Left lung (tissue), 10 donors: ENCODE results near the gene SAG. TPM values are rescaled to one million over a fixed set of nuclear protein-coding genes. Genes with fewer than 3 reads are reported as not detected.

ENCODE experiments used
- ATAC-seq: fragments of 200-7000 bp; cut with Tn5 transposase; one replicate; pipeline ENCODE4 v1.9.1; 2020; ENCODE audit warnings: moderate library complexity
- DNase-seq, 4 donors: peaks; one replicate each; pipeline ENCODE4 v3.0.0-alpha.2; 2013 to 2020
- H3K27ac ChIP-seq, 2 donors: fragments of 200-600 bp; sonication (generic) in 1 of 2; one replicate each; pipeline versions ENCODE4 v1.5.0 to v1.8.0; 2020 to 2021
- H3K27me3 ChIP-seq, 2 donors: fragments of 200-600 bp; sonication (generic) in 1 of 2; one replicate each; pipeline versions ENCODE4 v1.5.0 to v1.8.0; 2020 to 2021
- H3K36me3 ChIP-seq, 2 donors: fragments of 200-600 bp; sonication (generic) in 1 of 2; one replicate each; pipeline versions ENCODE4 v1.5.0 to v1.8.0; 2020 to 2021
- H3K4me1 ChIP-seq, 2 donors: fragments of 200-600 bp; one replicate each; pipeline ENCODE4 v1.8.0; 2021
- H3K4me3 ChIP-seq, 2 donors: fragments of 200-600 bp; sonication (generic) in 1 of 2; one replicate each; pipeline versions ENCODE4 v1.5.0 to v1.8.0; 2020 to 2021; ENCODE audit warnings: mild to moderate bottlenecking in 1 of 2
- H3K9me3 ChIP-seq, 2 donors: fragments of 200-600 bp; sonication (generic) in 1 of 2; one replicate each; pipeline versions ENCODE4 v1.5.0 to v1.8.0; 2020 to 2021
- intact Hi-C, 2 donors: fragments of 100-400 bp; cut with DNase I; formaldehyde crosslinking; loops; one replicate each; pipeline versions ENCODE4 v1.11.2 to v1.14.2; 2022
- polyA plus RNA-seq, 6 donors: library from polyadenylated mRNA; unstranded; fragments of 120-200 nt; gene quantifications; one replicate each; pipeline ENCODE4 v1.2.1, GENCODE V29; 2013; ENCODE audit not compliant: insufficient read length in 6 of 6
- total RNA-seq, 2 donors: library from RNA; stranded (reverse); fragmentation: NEBNext Ultra II Directional; extraction: Animal tissue kit (Norgen Biotek cat#: 25700); gene quantifications; one replicate each; pipeline ENCODE4 v1.2.1, GENCODE V29; 2021
- TF ChIP-seq, protein P1 (sequence below), 2 donors: fragments of 200-600 bp; sonication (generic) in 1 of 2; IDR thresholded peaks; one replicate each; pipeline versions ENCODE4 v1.5.0 to v1.8.0; 2021; ENCODE audit warnings: antibody characterized with exemption in 2 of 2
- donor health status: DM: no; HTN: yes; CAD: no.
- donor health status: DM: no; HTN: no; CAD: no.

SAG gene
- total and polyA plus RNA-seq, 8 donors, result 0.08 to 0.24 (median 0.19) TPM; not detected in 2

- DNase-seq (no peak), ATAC-seq (no peak)
- intact Hi-C loops, result no loop called here
- H3K36me3 ChIP-seq, result peaks cover 0 to 97% of the 10 kb centered on the region in 2 donors
- TF ChIP-seq, protein P1, sequence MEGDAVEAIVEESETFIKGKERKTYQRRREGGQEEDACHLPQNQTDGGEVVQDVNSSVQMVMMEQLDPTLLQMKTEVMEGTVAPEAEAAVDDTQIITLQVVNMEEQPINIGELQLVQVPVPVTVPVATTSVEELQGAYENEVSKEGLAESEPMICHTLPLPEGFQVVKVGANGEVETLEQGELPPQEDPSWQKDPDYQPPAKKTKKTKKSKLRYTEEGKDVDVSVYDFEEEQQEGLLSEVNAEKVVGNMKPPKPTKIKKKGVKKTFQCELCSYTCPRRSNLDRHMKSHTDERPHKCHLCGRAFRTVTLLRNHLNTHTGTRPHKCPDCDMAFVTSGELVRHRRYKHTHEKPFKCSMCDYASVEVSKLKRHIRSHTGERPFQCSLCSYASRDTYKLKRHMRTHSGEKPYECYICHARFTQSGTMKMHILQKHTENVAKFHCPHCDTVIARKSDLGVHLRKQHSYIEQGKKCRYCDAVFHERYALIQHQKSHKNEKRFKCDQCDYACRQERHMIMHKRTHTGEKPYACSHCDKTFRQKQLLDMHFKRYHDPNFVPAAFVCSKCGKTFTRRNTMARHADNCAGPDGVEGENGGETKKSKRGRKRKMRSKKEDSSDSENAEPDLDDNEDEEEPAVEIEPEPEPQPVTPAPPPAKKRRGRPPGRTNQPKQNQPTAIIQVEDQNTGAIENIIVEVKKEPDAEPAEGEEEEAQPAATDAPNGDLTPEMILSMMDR (IDR thresholded peaks at IDR 0.05), result no peak
- no peaks in the 10 kb centered on the region for H3K27me3 ChIP-seq
- peaks cover 6% of the 10 kb centered on the region in 2 donors for H3K4me1 ChIP-seq
- no peaks in the 10 kb centered on the region for H3K9me3 ChIP-seq
- H3K4me3 ChIP-seq, result no peak overlapping the region
- no peak overlapping the region for H3K27ac ChIP-seq
Measured at GRCh38 chr2:233285921-233286320, 21.7 kb upstream of the SAG start.

DNA sequence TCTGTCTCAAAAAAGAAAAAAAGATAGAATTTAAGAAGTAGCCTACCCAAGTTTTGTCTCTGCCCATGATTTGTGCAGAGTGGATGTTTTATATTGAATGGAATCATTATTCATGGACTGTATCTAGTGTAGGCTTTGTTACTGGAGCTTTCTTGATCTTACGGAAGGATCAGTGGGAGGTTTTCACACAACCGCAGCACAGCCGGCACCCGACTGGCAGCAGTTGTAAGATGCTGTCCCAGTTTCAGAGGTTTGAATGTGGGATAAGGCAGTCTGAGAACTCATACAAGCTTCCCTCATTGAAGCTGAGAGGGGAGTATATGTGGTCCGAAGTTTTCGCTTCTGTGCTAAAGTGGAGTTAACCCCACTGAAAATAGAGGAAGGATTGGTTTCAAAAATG lies 19.7 kb upstream of the SAG start:
- Histone ChIP-seq H3K36me3 (peaks cover 0 to 97% of the 10 kb centered on the region in 2 donors), H3K27ac (no peak overlapping the region), H3K27me3 (no peaks in the 10 kb centered on the region), H3K9me3 (no peaks in the 10 kb centered on the region), H3K4me1 (peaks cover 6% of the 10 kb centered on the region in 2 donors), H3K4me3 (no peak overlapping the region)
- no peak for ATAC-seq
- intact Hi-C loops, result no loop called here
- no peak for DNase-seq
- TF ChIP-seq, protein P1 (IDR thresholded peaks at IDR 0.05), result no peak

DNA sequence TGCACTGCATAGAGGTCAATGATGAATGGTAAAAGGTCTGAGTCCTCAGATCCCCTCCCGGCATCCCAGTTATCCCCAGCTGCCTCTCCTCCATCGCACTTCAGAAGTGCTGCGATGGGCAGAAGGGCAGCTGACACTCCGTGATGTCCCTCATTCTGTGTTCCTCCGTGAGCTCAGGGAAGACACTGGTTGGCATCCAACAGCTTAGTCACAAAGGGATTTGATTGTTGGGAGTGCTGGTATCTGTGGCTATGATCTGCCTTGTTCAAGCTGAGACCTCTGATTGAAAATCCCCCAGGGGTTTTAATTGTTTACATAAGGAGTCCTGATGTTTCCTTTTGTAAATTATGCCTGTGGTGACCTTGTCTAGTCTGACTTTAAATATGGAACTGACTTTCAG lies 19.0 kb upstream of the SAG start:
- no peak for ATAC-seq

DNA sequence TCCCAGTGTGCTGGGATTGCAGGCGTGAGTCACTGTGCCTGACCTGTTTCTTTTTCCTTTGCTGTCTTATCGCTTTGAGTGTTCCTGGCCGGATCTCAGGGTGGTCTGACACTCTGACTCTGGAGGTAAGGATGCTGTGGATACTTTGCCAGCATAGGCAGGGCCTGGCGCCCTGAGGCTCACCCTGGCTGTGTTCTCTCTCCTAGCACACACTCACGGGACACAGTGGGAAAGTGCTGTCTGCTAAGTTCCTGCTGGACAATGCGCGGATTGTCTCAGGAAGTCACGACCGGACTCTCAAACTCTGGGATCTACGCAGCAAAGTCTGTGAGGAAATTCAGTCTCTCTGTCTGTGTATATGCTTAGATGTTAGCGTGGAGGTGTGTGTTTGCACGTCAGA lies 18.0 kb upstream of the SAG start:
- Histone ChIP-seq H3K4me3 (no peak overlapping the region), H3K36me3 (peaks cover 0 to 97% of the 10 kb centered on the region in 2 donors), H3K27ac (peak overlapping the region in 1 of 2 donors; percentile 37), H3K9me3 (no peaks in the 10 kb centered on the region), H3K27me3 (no peaks in the 10 kb centered on the region), H3K4me1 (peaks cover 6% of the 10 kb centered on the region in 2 donors)
- ATAC-seq (peak; percentile 9), DNase-seq (no peak)
- intact Hi-C loops, result no loop called here
- TF ChIP-seq, protein P1 (IDR thresholded peaks at IDR 0.05), result no peak

More for the DNA sequence above, 19.0 kb upstream of the SAG start:
- H3K36me3 ChIP-seq, result peaks cover 0 to 97% of the 10 kb centered on the region in 2 donors
- intact Hi-C loops, result no loop called here
- H3K27me3 ChIP-seq, result no peaks in the 10 kb centered on the region
- TF ChIP-seq, protein P1 (IDR thresholded peaks at IDR 0.05), result no peak
- no peak for DNase-seq
- no peak overlapping the region for H3K4me3 ChIP-seq
- H3K4me1 ChIP-seq, result peaks cover 6% of the 10 kb centered on the region in 2 donors
- no peak overlapping the region for H3K27ac ChIP-seq
- H3K9me3 ChIP-seq, result no peaks in the 10 kb centered on the region

DNA sequence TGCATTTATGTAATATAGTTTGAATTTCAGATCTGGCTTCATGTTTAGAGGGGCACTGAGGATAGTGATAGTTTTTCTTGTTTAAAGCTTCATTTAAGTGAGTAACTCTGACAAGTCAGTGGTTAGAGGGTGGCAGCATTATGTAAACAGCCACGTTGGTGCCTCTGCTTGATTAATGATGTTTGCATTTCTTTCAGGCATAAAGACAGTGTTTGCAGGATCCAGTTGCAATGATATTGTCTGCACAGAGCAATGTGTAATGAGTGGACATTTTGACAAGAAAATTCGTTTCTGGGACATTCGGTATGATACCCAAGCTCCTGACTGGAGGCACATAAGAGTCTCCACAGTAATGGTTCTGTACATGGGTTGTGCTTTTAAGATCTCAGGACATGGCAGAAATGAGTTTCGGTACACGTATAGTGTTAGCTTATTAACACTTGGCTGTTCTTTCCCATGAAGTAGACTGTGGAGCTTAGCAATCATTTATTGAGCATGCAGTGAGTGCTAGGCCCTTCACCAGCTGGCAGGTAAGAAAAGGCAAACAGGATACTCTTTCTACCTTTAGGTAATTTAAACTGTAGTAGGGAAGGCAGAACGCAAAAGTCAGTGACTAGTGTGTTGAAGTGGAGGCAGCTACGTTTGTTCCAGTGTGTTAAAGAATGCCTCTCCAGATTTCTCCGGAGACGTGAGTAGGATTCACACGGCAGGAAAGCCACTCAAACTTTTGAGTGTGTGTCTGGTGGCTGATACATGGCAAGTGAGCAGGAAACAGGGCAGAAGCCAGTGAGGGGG lies 17.4 kb upstream of the SAG start:
- TF ChIP-seq, protein P1 (IDR thresholded peaks at IDR 0.05), result no peak
- Histone ChIP-seq H3K27me3 (no peaks in the 10 kb centered on the region), H3K4me1 (peaks cover 6% of the 10 kb centered on the region in 2 donors), H3K4me3 (no peak overlapping the region), H3K27ac (peak overlapping the region in 1 of 2 donors; percentile 59), H3K9me3 (no peaks in the 10 kb centered on the region), H3K36me3 (peaks cover 0 to 97% of the 10 kb centered on the region in 2 donors)
- DNase-seq (peak in 1 of 4 donors; percentile 44), ATAC-seq (peak; percentile 88)
- intact Hi-C loops, result no loop called here
